Stimulated activated CD4-positive, alpha-beta T cell treated with anti-CD3 and anti-CD28 coated beads, Interleukin-12 subunit alpha, Interleukin-12 subunit beta, amount 100 ng/mL, for 4 hours (primary cell): ENCODE results near the gene MEGF11.

ENCODE experiments used
- DNase-seq: peaks from one replicate; pipeline ENCODE4 v3.0.0-alpha.2; 2020

MEGF11 gene

GRCh38 chr15:66046326-66046725 lies 207.2 kb downstream of the MEGF11 start:
- DNase-seq: no peak

GRCh38 chr15:66045542-66045941 lies 208.0 kb downstream of the MEGF11 start:
- no peak for DNase-seq

- no peak for DNase-seq
Observed at GRCh38 chr15:66044837-66045236, 208.7 kb downstream of the MEGF11 start.

- no peak for DNase-seq
Observed at GRCh38 chr15:66043264-66043663, 210.3 kb downstream of the MEGF11 start.

- DNase-seq: no peak
Observed at GRCh38 chr15:66042624-66043023, 210.9 kb downstream of the MEGF11 start.

- no peak for DNase-seq
Observed at GRCh38 chr15:66041276-66041675, 212.3 kb downstream of the MEGF11 start.

GRCh38 chr15:66040211-66040892 lies 213.2 kb downstream of the MEGF11 start:
- no peak for DNase-seq

- DNase-seq: no peak
Observed at GRCh38 chr15:66039117-66039871, 214.3 kb downstream of the MEGF11 start.

GRCh38 chr15:66038387-66039116 lies 215.0 kb downstream of the MEGF11 start:
- no peak for DNase-seq

GRCh38 chr15:66036859-66037258 lies 216.7 kb downstream of the MEGF11 start:
- DNase-seq: no peak

GRCh38 chr15:66035901-66036300 lies 217.6 kb downstream of the MEGF11 start:
- DNase-seq: no peak

- DNase-seq: no peak
Observed at GRCh38 chr15:66033143-66033542, 220.4 kb downstream of the MEGF11 start.

GRCh38 chr15:66032006-66032405 lies 221.5 kb downstream of the MEGF11 start:
- DNase-seq: no peak

GRCh38 chr15:66030650-66031049 lies 222.9 kb downstream of the MEGF11 start:
- DNase-seq: no peak

- DNase-seq: no peak
Observed at GRCh38 chr15:66029650-66030049, 223.9 kb downstream of the MEGF11 start.

GRCh38 chr15:66027268-66027805 lies 226.2 kb downstream of the MEGF11 start:
- no peak for DNase-seq

- DNase-seq: no peak
Observed at GRCh38 chr15:66025972-66026371, 227.6 kb downstream of the MEGF11 start.

- DNase-seq: no peak
Observed at GRCh38 chr15:66025015-66025452, 228.5 kb downstream of the MEGF11 start.

- DNase-seq: no peak
Observed at GRCh38 chr15:66024116-66024515, 229.4 kb downstream of the MEGF11 start.

GRCh38 chr15:66023311-66023972 lies 230.1 kb downstream of the MEGF11 start:
- DNase-seq: no peak

GRCh38 chr15:66022163-66022525 lies 231.4 kb downstream of the MEGF11 start:
- no peak for DNase-seq

- DNase-seq: no peak
Observed at GRCh38 chr15:66021496-66022162, 231.9 kb downstream of the MEGF11 start.
